Stimulated activated CD8-positive, alpha-beta memory T cell treated with anti-CD3 and anti-CD28 coated beads, Interleukin-4, amount 100 ng/mL, for 4 hours (primary cell): Measurements from ENCODE around the gene PDE11A.

ENCODE experiments used
- DNase-seq, 2 donors: peaks; one replicate each; pipeline ENCODE4 v3.0.0-alpha.2; 2020; ENCODE audit warnings: low read depth in 2 of 2, low spot score in 1 of 2

PDE11A gene

DNA sequence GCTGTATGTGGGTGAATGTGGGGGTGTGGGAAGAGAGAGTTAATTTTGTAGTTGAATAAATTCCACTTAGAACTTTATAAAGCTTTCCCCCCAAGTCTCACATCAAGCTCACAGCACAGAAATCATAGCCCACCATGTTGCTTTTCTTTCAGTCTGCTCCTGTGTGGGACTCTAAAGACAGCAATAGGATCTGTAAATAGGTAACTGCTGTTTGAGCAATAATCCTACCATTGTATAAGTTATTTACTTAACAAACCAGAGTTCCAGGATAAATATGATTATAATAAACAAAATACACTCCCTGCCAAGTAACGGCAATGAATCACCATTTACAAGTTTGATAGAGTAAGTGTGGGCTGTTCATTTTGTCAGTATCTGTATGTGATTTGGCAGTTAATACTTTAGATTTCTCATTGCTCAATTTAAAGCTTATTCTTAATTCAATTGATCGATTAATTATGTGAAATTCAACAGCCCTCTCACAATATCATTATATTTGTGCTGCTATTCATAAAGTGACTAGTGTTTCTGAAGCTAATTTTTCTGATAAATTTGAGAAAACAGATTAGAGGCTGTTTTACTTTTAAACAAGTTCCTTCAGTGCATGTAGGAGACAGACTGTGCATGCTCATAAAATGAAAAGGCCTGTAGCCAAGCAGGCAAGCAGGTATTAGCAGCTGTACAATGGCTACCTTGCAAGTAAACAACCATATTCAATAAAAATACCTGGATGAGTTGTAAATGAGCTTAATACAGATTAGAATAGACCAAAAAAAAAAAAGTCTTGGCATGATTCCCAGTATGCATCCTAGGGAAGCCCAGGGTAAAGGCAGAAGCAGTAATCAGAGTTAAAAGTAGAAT lies 142.7 kb downstream of the PDE11A start:
- DNase-seq: no peak

- DNase-seq: no peak
These were observed 149.3 kb downstream of the PDE11A start for GRCh38 chr2:177923323-177923722.

GRCh38 chr2:177921726-177922125 lies 150.9 kb downstream of the PDE11A start:
- no peak for DNase-seq

DNA sequence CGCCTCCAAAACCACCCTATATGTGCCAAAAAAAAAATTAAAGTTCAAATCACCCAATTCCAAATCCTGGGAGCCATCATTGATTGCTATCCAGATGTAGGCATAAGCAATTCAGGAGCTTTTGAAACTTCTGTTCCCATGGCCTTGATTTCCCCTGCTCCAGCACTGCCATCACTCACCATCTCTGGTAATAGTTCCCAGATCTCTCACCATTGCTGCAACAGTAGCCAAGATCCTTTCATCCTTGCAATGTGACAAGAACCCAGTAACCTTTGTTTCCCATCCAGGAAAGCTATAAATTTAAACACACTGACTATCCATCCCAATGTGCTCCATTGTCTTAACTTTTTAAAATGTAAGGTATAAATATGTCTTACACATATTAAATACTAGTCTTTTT lies 155.4 kb downstream of the PDE11A start:
- DNase-seq: no peak

- no peak for DNase-seq
These were observed 156.2 kb downstream of the PDE11A start for GRCh38 chr2:177916342-177916741.

DNA sequence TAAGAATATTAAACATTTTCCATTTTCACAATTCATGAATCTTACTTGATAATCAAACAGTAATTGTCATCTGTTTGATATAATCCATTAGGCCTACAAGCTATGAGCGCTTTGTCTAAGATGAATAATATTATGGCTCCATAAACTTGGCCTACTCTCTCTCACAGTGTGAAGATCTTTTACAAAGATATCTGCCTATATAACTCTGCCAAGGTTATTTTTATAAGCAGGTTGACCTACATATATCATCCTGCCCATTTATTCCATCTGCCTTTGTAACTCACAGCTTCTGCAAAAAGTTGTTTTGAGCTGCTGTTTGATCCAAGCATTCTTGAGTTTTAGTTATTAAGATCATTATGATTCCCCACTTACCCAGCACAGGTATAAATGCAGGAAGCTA lies 158.3 kb downstream of the PDE11A start:
- no peak for DNase-seq

DNA sequence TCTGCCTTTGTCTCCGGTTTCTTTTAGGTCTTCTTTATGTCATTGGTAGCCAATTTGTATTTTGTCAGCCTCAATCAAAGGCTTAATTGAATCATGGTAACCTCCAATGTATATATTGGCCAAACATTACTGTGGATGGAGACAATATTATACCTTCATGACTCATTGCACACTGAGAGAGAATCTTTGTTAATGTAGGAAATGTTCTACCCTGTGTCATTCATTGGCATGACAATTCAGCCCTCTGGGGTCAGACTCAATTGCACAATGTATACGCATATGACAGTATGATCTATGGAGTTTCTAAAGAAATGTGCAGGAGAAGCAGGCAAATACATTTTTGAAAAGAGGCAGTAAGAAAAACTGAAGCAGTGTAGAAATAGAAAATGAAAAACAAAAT lies 162.6 kb downstream of the PDE11A start:
- DNase-seq: no peak

GRCh38 chr2:177908824-177909223 lies 163.8 kb downstream of the PDE11A start:
- DNase-seq: no peak

GRCh38 chr2:177908182-177908581 lies 164.4 kb downstream of the PDE11A start:
- DNase-seq: no peak

DNA sequence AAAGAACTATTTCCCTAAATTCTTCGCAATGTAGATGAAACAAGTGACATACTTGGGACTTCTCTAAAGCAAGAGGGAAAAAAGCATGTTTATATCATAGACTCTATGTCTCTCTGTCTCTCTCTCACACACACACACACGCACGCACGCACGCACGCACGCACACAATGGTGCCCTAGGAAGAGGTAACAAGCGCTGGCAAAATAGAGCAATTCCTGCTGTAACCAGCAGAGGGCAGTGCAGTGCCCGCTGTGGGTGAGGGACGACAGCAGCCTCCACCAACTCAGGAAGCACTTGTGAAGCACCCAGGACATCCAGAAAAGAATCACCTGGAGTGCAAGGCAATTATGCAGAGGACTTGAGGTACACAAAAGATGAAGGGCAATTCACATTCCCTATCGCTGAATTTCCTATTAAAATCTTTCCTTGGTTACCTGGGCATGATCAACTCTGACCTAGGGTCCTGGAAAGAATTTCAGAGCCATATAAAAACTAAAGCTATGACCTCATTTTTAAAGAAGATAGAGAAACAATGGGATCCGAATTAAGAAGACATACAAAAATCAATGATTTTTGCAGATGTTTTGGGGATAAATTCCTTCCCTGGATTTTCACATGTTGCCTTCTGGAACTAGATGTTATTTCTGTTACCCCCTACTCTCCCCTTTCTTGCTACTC lies 166.4 kb downstream of the PDE11A start:
- peak; percentile 4 to 8 for DNase-seq

DNA sequence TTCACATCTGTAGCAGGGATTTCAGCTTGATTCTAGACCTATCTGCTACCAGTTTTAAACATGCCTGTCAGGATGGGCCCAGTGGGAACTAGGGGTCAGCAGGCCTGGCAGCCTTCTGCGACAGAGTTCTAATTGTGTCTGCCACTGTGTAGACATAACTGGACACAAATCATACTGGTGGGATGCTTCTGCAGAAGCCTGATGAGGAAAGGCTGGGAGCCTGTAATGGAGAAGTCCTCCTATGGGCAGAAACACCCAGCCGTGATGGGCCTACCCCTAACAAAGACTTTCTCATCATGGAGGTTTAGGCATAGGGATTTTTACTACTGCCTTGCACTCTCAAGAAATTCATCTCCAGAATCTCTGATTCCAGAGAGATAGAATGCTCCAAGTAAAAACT lies 166.9 kb downstream of the PDE11A start:
- DNase-seq: no peak

DNA sequence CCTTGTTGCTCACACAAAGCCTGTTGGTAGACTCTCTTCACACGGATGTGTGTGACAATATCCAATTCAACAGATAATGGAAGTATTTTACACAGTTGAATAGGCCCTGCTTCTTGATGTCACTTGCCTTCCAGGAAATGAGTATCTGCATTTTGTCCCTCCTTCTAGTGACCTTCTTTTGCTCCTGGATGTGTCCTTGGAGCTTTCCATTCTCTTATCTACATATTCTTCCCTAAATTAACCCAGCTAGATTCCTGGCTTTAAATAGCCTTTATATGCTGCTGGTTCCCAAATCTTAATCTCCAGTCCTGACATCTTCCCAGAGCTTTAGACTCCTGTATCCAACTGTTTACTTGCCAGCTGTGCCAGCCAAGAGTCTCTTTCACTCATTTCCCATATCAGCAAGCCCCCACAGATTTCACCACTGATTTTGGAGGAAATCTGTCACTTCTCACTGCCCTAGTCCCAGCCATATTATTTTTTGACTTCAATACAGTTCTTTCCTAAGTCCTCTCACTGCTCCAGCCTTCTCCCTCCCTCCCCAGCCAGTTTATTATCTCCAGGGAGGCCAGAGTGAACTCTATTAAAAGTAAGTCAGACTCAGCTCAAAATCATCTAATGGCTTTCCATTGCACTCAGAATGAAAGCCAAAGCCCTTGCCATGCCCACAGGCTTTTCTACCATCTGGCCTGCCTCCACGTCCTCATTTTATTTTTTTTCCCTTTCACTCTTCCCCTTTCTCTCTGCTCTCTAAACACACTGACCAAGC lies 170.0 kb downstream of the PDE11A start:
- no peak for DNase-seq

- no peak for DNase-seq
These were observed 172.5 kb downstream of the PDE11A start for GRCh38 chr2:177900082-177900481.

DNA sequence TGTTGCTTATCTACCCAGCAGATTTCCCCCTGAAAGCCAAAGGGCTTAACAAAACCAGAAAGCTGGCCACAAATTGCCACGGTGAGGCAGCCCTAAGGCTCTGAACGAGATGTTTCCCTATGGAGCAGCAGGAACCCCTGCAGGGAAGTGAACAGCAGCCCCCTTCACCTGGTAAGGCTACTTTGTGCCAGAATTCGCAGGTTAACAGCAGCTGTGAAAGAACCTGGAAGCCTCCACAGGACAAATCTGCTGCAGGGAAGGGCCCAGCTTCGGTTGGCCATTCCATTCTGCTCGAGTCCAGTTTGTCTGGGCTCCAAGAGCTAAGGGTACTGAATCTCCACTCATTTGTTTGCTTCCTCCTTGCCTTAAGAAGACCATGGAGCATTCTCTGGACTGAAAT lies 175.3 kb downstream of the PDE11A start:
- no peak for DNase-seq

GRCh38 chr2:177896587-177896986 lies 176.0 kb downstream of the PDE11A start:
- DNase-seq: no peak

- no peak for DNase-seq
These were observed 178.0 kb downstream of the PDE11A start for GRCh38 chr2:177894546-177894945.

DNA sequence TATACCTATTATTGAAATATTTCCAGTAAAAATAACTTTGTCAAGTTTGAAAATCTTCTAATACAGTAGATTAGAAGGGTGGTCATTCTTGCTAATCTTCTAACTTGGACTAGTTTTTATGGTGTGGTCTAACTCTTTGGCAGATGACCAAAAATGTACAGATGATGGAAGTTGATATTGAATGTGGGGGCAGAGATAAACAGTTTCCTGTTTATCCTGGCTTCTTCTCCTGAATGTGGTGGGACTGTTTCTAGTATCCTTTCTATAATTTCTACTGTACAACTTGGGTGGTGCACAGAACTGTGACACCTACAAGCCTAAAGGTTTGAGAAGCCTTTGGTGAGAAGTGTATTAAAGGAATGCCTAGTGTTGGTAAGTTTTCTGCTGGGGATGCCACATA lies 178.7 kb downstream of the PDE11A start:
- DNase-seq: no peak

DNA sequence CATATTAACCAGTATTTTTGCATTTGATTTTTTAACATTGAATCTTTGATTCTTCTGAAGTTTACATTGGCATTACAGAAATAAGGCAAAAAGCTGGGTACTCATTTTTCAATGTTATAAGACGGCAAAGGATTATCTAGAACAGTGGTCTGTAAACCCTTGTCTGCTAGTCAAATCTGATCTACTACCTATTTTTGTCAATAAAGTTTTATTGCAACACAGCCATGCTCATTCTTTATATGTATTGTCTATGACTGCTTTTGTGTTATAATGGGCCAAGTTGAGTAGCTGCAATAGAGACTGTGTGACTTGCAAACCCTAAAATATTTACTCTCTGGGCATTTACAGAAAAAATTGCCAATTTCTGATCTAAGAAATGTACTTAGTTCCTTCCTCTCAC lies 181.0 kb downstream of the PDE11A start:
- DNase-seq: no peak

- no peak for DNase-seq
These were observed 182.6 kb downstream of the PDE11A start for GRCh38 chr2:177889818-177890460.

GRCh38 chr2:177888581-177888980 lies 184.0 kb downstream of the PDE11A start:
- DNase-seq: no peak

DNA sequence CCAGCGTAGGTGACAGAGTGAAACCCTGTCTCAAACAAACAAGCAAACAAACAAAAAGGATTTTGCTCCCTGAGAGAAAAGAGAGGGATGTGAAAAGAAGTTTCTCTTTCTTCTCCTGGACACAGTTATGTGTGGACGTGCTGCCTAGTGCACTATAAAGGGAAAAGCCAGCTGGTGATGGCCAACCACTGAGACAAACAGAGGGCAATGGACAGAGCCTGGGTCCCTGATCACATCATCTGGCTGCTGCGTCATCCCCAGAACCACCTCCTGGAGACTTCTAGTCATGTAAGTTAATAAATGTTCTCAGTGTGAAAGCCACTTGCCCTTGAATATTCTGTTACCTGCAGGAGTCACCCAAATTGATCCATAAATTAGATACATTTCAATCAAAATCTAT lies 184.9 kb downstream of the PDE11A start:
- no peak for DNase-seq
